Tibial nerve (tissue), 4 donors: ENCODE measurements around the gene SERPINA6. TPM values are rescaled to one million over a fixed set of nuclear protein-coding genes. Genes with fewer than 3 reads are reported as not detected.
"Not testable (repeated sequence)": the region's sequence is repeated elsewhere in the genome, so short reads cannot be mapped to it uniquely, and the experiment has no call there.

Source experiments
- DNase-seq, 2 donors: peaks; one replicate each; pipeline ENCODE4 v3.0.0-alpha.2; 2019; ENCODE audit warnings: low spot score in 2 of 2
- H3K27ac ChIP-seq, 4 donors: fragments of 200-600 bp; sonication (generic) in 3 of 4; one replicate each; pipeline ENCODE4 v1.5.1; 2017 to 2019; ENCODE audit warnings: mild to moderate bottlenecking in 1 of 4
- H3K27me3 ChIP-seq, 2 donors: fragments of 200-600 bp; sonication (generic) in 1 of 2; one replicate each; pipeline versions ENCODE4 v1.5.1 to v1.6.0; 2017 to 2019
- H3K36me3 ChIP-seq, 3 donors: fragments of 200-600 bp; sonication (generic); one replicate each; pipeline ENCODE4 v1.5.1; 2018 to 2019
- H3K4me1 ChIP-seq, 4 donors: fragments of 200-600 bp; sonication (generic) in 3 of 4; one replicate each; pipeline ENCODE4 v1.5.1; 2017 to 2019
- H3K4me3 ChIP-seq, 4 donors: fragments of 200-600 bp; sonication (generic) in 3 of 4; one replicate each; pipeline ENCODE4 v1.5.1; 2017 to 2019; ENCODE audit warnings: mild to moderate bottlenecking in 1 of 4, moderate library complexity in 1 of 4
- H3K9me3 ChIP-seq, 4 donors: fragments of 200-600 bp; sonication (generic) in 3 of 4; one replicate each; pipeline ENCODE4 v1.5.1; 2017 to 2019
- CTCF ChIP-seq, 5 experiments: fragments of 200-600 bp in 3 of 5; fragments of 450-650 bp in 2 of 5; sonication (generic) in 3 of 5; IDR thresholded peaks; one replicate each; pipeline ENCODE4 v1.5.1; 2016 to 2019; ENCODE audit warnings: antibody characterized with exemption in 5 of 5, mild to moderate bottlenecking in 3 of 5, moderate library complexity in 2 of 5
- EP300 ChIP-seq, 2 donors: sonication (generic); formaldehyde crosslinking; IDR thresholded peaks; one replicate each; pipeline ENCODE4 v1.6.1; 2017; ENCODE audit warnings: antibody characterized with exemption in 2 of 2, mild to moderate bottlenecking in 1 of 2
- POLR2A ChIP-seq, 2 donors: fragments of 450-650 bp; IDR thresholded peaks; one replicate each; pipeline ENCODE4 v1.6.1; 2017; ENCODE audit warnings: antibody characterized with exemption in 2 of 2, mild to moderate bottlenecking in 2 of 2, moderate library complexity in 2 of 2
- WGBS, 2 donors: methylation state at CpG; one replicate each; pipeline ENCODE4 v1.1.5; 2018; 5-methylcytosine and 5-hydroxymethylcytosine counted together
- total RNA-seq, 4 donors: library from RNA; depleted of rRNA; stranded (reverse); fragments of >200 nt; gene quantifications; one replicate each; pipeline ENCODE4 v1.1.0, GENCODE V29; 2016

The SERPINA6 gene
- total RNA-seq, 4 donors from 2014 or later: 0.63 TPM; not detected in 3

DNA sequence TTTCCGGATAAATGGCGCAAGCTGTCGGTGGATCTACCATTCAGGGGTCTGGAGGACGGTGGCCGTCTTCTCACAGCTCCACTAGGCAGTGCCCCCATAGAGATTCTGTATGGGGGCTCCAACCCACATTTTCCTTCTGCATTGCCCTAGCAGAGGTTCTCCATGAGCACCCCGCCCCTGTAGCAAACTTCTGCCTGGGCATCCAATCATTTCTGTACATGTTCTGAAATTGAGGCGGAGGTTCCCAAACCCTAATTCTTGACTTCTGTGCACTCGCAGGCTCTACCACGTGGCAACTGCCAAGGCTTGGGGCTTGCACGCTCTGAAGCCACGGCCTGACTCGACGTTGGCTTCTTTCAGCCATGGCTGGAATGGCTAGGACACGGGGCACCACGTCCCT, 25.0 kb downstream of the SERPINA6 start:
- no peaks in the 10 kb centered on the region for H3K36me3 ChIP-seq
- no peak for DNase-seq
- H3K27ac ChIP-seq: no peak overlapping the region
- 92 to 94% methylated on average over 15 of the region's 15 CpGs for WGBS, 2 donors
- H3K9me3 ChIP-seq: peaks cover 0 to 14% (median 0%) of the 10 kb centered on the region in 4 donors
- no peaks in the 10 kb centered on the region for H3K4me1 ChIP-seq
- TF ChIP-seq CTCF (IDR thresholded peaks at IDR 0.05) (no peak), EP300 (IDR thresholded peaks at IDR 0.05) (no peak), POLR2A (IDR thresholded peaks at IDR 0.05) (no peak)
- no peaks in the 10 kb centered on the region for H3K27me3 ChIP-seq
- H3K4me3 ChIP-seq: no peak overlapping the region

DNA sequence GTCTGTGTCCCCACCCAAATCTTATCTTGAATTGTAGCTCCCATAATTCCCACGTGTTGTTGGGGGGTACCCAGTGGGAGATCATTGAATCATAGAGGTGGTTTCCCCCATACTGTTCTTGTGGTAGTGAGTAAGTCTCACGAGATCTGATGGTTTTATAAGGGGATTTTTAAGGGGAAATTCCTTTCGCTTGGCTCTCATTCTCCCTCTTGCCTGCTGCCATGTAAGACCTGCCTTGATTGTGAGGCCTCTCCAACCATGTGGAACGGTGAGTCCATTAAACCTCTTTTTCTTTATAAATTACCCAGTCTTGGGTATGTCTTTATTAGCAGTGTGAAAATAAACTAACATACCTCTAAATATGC, 27.0 kb downstream of the SERPINA6 start:
- 61 to 71% methylated on average over 4 of the region's 4 CpGs for WGBS, 2 donors
- H3K27me3 ChIP-seq, H3K9me3 ChIP-seq, H3K4me3 ChIP-seq, H3K36me3 ChIP-seq, H3K27ac ChIP-seq, DNase-seq, H3K4me1 ChIP-seq: not testable (repeated sequence)

GRCh38 chr14:94295360-94296180, 27.6 kb downstream of the SERPINA6 start:
- WGBS, 2 donors: 67 to 70% methylated on average over 9 of the region's 9 CpGs
- TF ChIP-seq CTCF (IDR thresholded peaks at IDR 0.05): no peak
- TF ChIP-seq EP300 (IDR thresholded peaks at IDR 0.05): no peak
- TF ChIP-seq POLR2A (IDR thresholded peaks at IDR 0.05): no peak
- Histone ChIP-seq H3K9me3 (peaks cover 0 to 6% (median 0%) of the 10 kb centered on the region in 4 donors), H3K4me1 (no peaks in the 10 kb centered on the region), H3K27me3 (no peaks in the 10 kb centered on the region), H3K4me3 (no peak overlapping the region), H3K27ac (no peak overlapping the region), H3K36me3 (no peaks in the 10 kb centered on the region)
- DNase-seq: no peak

- H3K4me1 ChIP-seq: no peaks in the 10 kb centered on the region
- TF ChIP-seq EP300 (IDR thresholded peaks at IDR 0.05): no peak
- no peak for TF ChIP-seq POLR2A (IDR thresholded peaks at IDR 0.05)
- TF ChIP-seq CTCF (IDR thresholded peaks at IDR 0.05): no peak
- DNase-seq: no peak
- peaks cover 0 to 6% (median 0%) of the 10 kb centered on the region in 4 donors for H3K9me3 ChIP-seq
- H3K36me3 ChIP-seq: no peaks in the 10 kb centered on the region
- no peaks in the 10 kb centered on the region for H3K27me3 ChIP-seq
- 67 to 82% methylated on average over 3 of the region's 3 CpGs for WGBS, 2 donors
- no peak overlapping the region for H3K27ac ChIP-seq
- no peak overlapping the region for H3K4me3 ChIP-seq
Observed at GRCh38 chr14:94293578-94293924, 29.6 kb downstream of the SERPINA6 start.

DNA sequence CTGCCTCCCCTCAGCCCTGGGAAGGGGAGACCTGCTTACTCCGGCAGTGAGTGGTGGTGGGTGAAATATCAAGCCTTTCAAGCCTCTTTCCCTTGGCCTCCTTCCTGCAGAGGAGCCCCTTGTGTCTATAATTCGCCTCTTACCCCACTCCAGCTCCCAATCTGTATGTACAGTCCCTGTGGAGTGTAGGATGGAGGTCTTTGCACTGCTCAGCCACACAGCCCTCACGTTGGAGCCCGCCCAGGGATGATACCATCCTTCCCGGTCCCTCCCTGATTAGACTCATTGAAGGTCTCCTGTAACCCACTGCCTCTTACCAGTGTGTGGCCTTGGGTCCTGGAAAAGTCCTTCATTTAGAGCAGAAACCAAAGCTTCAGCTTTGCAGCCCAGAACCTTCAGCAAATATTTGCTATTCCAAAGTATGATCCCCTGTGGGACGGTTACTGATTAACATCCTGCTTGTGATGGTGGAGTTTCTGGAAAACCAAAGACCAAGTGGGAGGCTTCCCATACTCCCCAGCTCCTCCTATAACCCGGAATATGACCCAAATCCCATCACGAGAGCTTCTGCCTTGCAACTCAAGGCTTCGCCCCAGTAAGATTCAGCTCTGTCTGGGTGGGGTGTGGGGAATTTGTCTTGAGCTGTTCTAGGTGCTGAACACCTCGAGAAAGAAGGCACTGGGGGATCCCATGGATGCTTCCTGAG, 30.1 kb downstream of the SERPINA6 start, which contains the start of gene SERPINA10:
TSS of gene SERPINA10 (minus strand) at position 397 of the 706 bp plus-strand sequence. CDS start 2,675 bp downstream, outside the sequence.
- no peak within 1 kb of the TSS for H3K4me3 ChIP-seq
- no peaks in the 10 kb centered on the region for H3K27me3 ChIP-seq
- DNase-seq: no peak
- no peak for TF ChIP-seq POLR2A (IDR thresholded peaks at IDR 0.05)
- no peak for TF ChIP-seq EP300 (IDR thresholded peaks at IDR 0.05)
- TF ChIP-seq CTCF (IDR thresholded peaks at IDR 0.05): no peak
- WGBS, 2 donors: 64 to 77% methylated on average over 10 of the region's 10 CpGs
- no peaks in the 10 kb centered on the region for H3K4me1 ChIP-seq
- no peak within 1 kb of the TSS for H3K27ac ChIP-seq
- no peaks in the 10 kb centered on the region for H3K36me3 ChIP-seq
- peaks cover 0 to 2% (median 0%) of the 10 kb centered on the region in 4 donors for H3K9me3 ChIP-seq
